Measurements from ENCODE around the gene TSPO. TPM values are rescaled to one million over a fixed set of nuclear protein-coding genes. Genes with fewer than 3 reads are reported as not detected.
A peak's percentile ranks its signal among the peaks of the same experiment; 100 is the strongest.

The TSPO gene
- total and polyA plus RNA-seq, 8 donors: 24.2 to 79.6 (median 42.5) TPM

DNA sequence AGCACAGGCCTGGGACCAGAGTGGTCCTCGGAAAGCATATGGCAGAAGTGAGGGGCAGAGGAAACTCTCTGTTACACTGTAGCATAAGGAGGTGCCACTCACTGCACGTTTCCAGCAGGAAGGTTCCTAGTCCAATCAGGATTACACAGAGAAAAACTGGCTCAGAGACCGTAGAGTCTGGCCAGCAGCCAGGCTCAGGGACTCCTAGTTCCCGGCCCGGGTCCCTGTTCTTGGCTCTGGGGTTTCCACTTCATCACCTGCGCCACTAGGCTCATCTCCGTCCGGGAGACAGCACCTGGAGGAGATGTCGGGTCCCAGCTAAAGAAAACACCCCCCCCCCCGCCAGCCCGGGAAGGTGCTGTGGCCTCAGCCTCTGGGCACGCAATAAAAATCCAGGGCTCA lies 34.5 kb downstream of the TSPO start:
- peak; percentile 44 to 56 (median 45) for ATAC-seq
- intact Hi-C loops (cut with DNase I): no loop called here

DNA sequence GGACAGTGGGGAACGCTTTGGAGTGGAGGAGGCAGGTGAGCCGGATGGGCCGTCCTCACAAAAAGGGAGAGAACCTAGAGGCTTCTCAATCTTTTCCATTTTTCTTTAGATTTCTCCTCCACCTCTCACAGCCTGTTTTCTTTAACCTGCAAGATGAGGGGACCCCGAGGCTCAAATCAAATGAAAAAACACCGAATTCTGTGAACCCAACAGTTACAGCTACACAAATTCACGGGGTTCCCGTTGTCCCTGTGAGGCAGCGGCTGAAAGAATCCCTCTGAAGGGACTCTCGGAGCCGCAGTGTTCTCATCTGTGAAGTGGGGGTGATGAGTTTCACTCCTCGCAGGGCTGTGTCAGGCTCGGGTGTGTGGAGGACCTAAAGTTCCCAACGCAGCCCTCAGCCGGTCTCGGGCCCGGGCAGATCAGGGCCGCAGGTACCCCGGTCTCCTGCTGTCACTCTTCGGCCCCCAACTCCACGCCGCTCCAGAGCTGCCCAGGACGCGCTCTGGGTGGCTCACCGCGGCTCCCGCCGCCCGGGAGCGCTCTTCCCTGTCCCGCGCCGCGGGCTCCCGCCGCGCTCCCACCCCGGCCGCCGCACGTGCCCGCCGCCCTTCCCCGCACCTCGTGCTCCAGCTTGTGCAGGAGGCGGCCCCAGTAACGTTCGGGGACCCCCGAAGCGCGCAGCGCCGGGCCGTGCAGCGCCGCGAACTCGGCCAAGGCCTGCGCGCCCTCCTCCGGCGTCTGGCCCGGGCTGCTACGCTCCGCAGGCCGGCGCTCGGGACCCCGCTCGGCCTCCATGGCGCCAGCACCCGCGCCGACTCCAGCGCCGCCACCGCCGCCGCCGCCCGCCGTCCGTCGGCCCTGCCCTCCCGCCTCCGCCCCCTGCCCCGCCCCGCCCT lies 35.2 kb downstream of the TSPO start, which contains the start of gene TTLL12:
Gene TTLL12, minus strand, starts transcription at position 863 of the 899 bp plus-strand sequence. Its CDS starts 65 bp downstream, at position 798.
- TF ChIP-seq, protein P1, sequence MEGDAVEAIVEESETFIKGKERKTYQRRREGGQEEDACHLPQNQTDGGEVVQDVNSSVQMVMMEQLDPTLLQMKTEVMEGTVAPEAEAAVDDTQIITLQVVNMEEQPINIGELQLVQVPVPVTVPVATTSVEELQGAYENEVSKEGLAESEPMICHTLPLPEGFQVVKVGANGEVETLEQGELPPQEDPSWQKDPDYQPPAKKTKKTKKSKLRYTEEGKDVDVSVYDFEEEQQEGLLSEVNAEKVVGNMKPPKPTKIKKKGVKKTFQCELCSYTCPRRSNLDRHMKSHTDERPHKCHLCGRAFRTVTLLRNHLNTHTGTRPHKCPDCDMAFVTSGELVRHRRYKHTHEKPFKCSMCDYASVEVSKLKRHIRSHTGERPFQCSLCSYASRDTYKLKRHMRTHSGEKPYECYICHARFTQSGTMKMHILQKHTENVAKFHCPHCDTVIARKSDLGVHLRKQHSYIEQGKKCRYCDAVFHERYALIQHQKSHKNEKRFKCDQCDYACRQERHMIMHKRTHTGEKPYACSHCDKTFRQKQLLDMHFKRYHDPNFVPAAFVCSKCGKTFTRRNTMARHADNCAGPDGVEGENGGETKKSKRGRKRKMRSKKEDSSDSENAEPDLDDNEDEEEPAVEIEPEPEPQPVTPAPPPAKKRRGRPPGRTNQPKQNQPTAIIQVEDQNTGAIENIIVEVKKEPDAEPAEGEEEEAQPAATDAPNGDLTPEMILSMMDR (IDR thresholded peaks at IDR 0.05): no peak
- Histone ChIP-seq H3K27ac (peak within 1 kb of the TSS; percentile 82 to 93 (median 90)), H3K36me3 (no peaks in the 10 kb centered on the region), H3K4me3 (peak within 1 kb of the TSS; percentile 53 to 84 (median 72)), H3K9me3 (no peaks in the 10 kb centered on the region), H3K4me1 (peaks cover 0 to 12% (median 4%) of the 10 kb centered on the region in 3 donors), H3K27me3 (no peaks in the 10 kb centered on the region)
- DNase-seq (peak; percentile 56 to 88 (median 70)), ATAC-seq (peak; percentile 30 to 65 (median 35)), FAIRE-seq (no peak)
- 0 to 1% methylated on average over 40 to 85 of the region's 87 CpGs for WGBS, 2 donors
- intact Hi-C loops (cut with DNase I): no loop called here

More for the DNA sequence above, 34.5 kb downstream of the TSPO start:
- Histone ChIP-seq H3K36me3 (no peaks in the 10 kb centered on the region), H3K9me3 (no peaks in the 10 kb centered on the region), H3K4me3 (peak overlapping the region; percentile 53 to 84 (median 72)), H3K27ac (peak overlapping the region in 2 of 4 donors; percentile 22 to 67), H3K27me3 (no peaks in the 10 kb centered on the region), H3K4me1 (peaks cover 0 to 12% (median 4%) of the 10 kb centered on the region in 3 donors)
- 2 to 3% methylated on average over 12 of the region's 12 CpGs for WGBS, 2 donors
- FAIRE-seq: no peak
- peak; percentile 62 to 92 (median 82) for DNase-seq
- TF ChIP-seq, protein P1 (IDR thresholded peaks at IDR 0.05): no peak

DNA sequence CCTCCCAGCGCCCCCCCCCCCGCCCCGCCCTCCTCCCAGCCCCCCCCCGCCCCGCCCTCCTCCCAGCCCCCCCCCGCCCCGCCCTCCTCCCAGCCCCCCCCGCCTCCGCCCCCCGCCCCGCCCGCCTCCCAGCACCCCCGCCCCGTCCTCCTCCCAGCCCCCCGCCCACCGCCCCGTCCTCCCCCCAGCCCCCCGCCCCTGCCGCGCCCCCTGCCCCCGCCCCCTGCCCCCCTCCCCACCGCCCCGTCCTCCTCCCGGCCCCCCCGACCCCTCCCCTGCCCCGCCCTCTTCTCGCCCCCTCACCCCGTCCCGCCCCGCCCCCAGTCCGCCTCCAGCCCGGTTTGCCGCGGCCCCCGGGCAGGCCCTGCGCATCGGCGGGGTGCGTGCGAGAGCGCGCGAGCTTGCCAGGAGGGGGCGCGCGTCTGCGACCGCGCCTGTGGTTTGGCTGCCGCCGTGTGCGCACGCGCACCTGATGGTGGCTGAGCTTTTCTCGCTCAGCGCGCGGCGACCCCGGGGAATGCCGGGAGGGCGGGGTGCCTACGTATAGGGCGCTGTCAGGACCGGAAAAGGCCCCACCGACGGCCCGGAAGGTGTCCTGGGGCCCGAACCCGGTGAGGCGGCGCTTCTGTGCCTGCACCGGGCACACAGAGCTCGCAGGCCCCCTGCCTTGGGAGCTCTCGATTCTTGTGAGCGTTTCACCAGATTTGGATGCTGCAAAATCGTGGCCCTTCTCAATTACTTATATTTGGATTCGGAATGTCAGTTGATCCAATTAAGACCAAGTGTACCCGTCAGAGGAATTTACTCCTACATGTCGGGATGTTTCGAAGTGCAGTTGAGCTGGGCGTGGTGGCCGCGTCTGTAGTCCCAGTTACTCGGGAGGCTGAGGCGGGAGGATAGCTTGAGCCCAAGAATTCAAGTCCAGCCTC lies 36.1 kb downstream of the TSPO start:
- H3K4me3 ChIP-seq: peak overlapping the region; percentile 28 to 56 (median 38)

DNA sequence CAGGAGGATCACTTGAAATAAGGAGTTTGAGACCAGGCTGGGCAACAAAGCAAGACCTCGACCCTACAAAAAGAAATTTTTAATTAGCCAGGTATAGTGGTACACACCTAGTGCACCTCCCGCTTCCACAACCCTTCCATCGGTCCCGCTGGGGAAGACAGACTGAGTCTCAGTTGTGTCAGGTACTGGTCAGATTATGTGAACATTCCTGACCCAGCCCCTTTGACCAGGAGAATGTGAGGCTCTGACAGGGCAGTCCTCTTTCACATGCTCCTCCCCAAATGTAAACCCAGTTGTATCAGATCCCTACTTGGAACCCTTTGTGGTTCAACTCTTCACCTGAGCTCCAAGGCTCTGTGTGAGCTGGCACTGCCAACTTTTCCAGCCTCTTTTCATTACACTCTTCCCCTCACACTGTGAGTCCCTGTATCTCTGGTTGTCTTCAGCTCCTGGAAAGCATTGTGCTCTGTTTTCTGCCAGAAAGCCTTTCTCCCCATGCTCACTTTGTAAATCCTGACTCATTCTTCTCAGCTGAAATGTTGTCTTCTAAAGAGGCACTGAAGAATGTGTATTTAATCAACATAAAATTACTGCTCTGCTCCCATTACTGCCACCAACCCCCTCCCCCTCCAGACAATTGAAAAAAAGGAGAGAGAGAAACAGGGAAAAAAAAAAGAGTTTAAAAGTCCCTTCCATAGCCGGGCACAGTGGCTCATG lies 37.6 kb downstream of the TSPO start:
- ATAC-seq: no peak
- Histone ChIP-seq H3K27ac (no peak overlapping the region), H3K9me3 (no peaks in the 10 kb centered on the region), H3K4me3 (no peak overlapping the region), H3K36me3 (no peaks in the 10 kb centered on the region), H3K27me3 (no peaks in the 10 kb centered on the region), H3K4me1 (peaks cover 0 to 12% (median 4%) of the 10 kb centered on the region in 3 donors)
- WGBS, 2 donors: 85 to 89% methylated on average over 5 of the region's 5 CpGs
- intact Hi-C loops (cut with DNase I): no loop called here
- FAIRE-seq: no peak
- DNase-seq: peak in 1 of 6 donors; percentile 30
- TF ChIP-seq, protein P1 (IDR thresholded peaks at IDR 0.05): no peak

More for the DNA sequence above, 36.1 kb downstream of the TSPO start:
- FAIRE-seq (no peak), ATAC-seq (peak; percentile 78 to 93 (median 86)), DNase-seq (peak; percentile 94 to 99 (median 98))
- Histone ChIP-seq H3K9me3 (no peaks in the 10 kb centered on the region), H3K36me3 (no peaks in the 10 kb centered on the region), H3K27ac (peak overlapping the region; percentile 82 to 93 (median 90)), H3K4me1 (peaks cover 0 to 12% (median 4%) of the 10 kb centered on the region in 3 donors), H3K27me3 (no peaks in the 10 kb centered on the region)
- WGBS, 2 donors: 5 to 8% methylated on average over 44 to 55 of the region's 86 CpGs
- TF ChIP-seq, protein P1 (IDR thresholded peaks at IDR 0.05): peak; percentile 60 to 80 (median 68)
- intact Hi-C loops (cut with DNase I): no loop called here

All from pancreas (tissue), 10 donors.